GM12874 (cell line): ENCODE measurements around the gene IRF2.

Experiments
- TF ChIP-seq, protein P1 (sequence below): IDR thresholded peaks from 2 replicates; pipeline ENCODE4 v1.5.1; 2011; ENCODE audit warnings: low read depth, mild to moderate bottlenecking, control low read depth, low read length, moderate library complexity; ENCODE audit not compliant: insufficient read depth

IRF2 gene

DNA sequence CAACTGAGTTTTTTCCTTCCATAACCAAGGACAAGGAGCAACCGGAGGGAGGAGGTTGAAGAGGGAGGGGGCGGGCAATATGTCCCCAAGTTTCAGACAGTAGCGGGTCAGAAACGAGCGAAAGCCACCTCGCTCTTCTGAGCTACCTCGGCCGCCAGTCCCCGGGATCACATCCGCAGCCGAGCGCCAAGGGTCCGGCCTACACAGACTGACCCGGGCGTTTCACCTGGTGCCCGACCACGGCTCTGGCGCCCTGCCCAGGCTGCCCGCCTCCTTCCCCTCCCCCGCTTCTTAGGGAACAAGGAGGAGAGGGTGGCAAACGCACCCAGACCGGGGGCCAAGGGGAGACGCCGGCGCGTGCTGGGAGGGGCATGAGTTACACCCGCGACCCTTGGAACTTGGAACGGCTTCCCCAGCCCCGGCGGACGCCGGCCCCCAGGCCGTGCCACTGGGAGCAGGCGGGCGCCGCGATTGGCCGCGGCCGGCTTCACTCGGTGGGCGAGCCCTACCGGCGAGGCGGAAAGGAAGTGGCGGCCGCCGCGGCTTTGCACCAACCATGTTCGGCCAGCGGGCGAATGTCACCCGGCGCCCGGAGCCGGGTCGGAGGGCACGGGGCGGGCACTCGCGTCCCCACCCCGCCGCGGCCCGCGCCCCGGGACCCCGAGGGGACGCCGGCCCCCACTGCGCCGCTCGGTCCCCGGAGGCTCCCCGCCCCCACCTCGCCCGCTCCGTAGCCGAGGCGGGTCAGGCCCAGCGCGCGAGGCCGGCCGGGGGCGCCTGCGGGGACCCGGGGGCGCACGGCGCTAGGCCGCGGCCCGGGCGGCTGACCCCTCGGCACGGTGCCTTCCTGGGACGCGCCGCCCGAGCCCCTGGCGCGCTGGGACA lies 1.5 kb downstream of the IRF2 start:
- TF ChIP-seq, protein P1, sequence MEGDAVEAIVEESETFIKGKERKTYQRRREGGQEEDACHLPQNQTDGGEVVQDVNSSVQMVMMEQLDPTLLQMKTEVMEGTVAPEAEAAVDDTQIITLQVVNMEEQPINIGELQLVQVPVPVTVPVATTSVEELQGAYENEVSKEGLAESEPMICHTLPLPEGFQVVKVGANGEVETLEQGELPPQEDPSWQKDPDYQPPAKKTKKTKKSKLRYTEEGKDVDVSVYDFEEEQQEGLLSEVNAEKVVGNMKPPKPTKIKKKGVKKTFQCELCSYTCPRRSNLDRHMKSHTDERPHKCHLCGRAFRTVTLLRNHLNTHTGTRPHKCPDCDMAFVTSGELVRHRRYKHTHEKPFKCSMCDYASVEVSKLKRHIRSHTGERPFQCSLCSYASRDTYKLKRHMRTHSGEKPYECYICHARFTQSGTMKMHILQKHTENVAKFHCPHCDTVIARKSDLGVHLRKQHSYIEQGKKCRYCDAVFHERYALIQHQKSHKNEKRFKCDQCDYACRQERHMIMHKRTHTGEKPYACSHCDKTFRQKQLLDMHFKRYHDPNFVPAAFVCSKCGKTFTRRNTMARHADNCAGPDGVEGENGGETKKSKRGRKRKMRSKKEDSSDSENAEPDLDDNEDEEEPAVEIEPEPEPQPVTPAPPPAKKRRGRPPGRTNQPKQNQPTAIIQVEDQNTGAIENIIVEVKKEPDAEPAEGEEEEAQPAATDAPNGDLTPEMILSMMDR: no peak

DNA sequence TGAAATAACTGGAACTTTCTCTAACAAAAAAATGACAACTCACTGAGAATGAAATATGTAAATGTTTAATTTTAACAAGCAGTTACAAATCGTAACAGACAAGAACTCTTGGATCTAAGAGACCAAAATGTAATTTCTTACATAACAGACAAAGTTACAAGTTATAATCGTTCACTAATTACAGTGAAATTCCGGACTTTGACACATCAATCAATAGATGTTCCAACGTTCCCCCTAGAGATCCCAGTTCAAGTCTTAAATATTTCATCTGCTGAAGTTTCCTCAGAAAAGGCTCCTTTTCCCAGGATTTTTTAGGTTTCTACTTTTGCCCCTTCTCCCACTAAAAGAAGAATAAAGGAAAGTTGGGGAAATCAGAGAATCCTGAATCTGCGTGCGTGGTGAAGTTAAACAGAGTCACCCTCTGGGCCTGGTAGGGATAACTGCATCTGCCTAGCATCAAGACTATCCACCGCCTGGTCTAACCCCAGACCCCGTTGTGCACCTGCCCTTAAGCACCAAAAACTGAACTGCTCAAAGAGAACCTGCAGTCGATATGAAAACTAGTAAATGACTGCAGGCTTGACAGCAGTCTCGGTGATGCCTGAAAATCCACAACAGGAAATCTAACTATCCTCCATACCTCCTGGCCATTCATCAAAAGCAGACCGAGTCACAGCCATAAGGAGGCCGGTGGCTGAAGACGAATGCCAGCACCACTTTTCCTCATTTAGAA lies 2.3 kb downstream of the IRF2 start:
- TF ChIP-seq, protein P1: no peak

DNA sequence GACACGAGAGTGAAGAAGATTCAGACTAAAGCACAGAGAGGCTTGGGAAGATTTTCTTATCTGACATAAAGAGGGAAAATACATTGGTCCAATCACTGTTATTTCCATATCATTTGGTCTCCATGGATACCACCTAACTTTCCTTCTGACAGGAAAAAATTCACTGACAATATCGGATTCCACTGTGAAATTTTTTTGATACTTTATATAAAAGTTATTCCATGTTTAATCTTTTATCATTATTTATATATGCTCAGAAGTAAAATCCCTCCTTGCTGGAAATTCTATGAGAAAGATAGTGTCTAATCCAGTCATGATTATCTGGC lies 3.6 kb downstream of the IRF2 start:
- TF ChIP-seq, protein P1: no peak

DNA sequence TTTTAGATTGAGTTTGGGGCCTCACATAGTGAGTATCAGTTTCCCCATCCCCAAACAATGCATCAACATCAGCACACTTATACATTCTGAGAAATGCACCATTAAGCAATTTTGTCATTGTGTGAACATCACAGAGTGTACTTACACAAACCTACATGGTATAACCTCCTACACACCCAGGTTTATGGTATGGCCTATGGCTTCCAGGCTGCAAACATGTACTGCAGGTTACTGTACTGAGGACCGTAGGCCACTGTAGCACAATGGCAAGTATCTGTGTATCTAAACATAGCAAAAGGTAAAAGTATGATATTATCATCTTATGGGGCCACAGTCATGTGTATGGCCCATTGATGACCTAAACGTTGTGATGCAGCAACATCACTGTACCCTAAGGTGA lies 7.7 kb downstream of the IRF2 start:
- TF ChIP-seq, protein P1: no peak

DNA sequence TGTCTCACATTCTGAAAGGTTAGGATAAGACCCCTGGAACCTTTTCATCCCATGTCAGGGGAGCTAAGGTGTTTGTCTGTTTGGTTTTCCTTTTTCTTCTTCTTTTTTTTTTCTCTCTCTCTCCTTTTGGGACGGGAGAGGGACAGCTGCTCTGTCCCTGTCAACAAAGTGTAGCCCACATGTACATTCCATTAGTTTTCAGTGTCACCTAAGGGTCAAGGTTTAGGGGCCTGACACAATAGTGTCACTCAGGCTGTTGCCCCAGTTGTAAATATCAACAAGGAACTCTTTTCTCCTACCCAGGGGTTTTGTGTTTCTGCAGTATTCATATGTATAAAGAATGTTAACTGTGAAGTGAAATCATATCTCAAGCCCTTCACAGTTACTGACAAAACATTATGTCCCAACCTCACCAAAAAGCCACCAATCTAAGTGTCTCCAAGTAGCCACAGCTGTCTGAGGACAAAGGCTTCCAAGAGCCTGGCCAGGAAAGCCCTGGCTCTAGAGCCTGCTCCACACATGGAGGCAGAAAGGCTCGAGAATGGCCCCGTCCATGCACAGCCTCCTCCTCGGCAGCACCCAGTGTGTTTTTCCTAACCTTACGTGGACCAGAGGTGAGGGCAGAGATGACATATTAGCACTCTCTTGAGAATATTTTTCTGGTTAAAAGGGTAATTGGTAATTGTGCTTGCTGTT lies 9.4 kb downstream of the IRF2 start:
- TF ChIP-seq, protein P1: no peak

DNA sequence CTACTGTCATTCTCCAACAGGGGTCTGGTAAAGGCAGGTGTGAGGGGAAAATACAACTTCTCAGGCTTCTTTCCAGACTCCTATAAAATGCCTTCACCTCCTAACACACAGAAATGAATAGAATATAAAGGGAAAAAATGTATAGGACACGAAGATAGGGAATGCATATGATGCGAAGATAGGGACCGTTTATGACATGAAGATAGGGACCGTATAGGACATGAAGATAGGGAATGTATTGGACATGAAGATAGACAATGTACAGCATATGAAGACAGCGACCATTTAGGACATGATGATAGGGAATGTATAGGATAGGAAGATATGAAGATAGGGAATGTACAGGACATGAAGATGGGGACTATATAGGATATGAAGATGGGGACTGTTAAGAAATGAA lies 10.5 kb downstream of the IRF2 start:
- TF ChIP-seq, protein P1: no peak

DNA sequence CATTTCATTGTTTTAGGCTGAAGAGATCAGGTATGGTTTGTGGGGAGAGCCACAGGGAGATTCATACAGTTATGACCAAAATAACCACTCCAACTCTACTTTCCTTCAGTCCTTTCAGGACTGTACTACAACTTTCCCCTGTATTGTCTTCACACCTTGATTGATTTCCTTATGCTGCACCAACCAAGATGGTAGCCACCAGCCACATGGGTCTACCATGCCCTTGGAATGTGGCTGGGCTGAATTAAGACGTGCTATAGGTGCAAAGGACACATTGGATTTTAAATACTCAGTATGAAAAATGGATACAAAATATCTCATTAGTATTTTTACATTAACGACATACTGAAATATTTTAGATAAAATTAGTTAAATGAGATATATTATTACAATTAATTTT lies 11.2 kb downstream of the IRF2 start:
- TF ChIP-seq, protein P1: no peak
